KMS-11 (cell line): ENCODE data around the gene PPP1CB.

ENCODE experiments used
- H2AFZ ChIP-seq: fragments of 200-600 bp; sonication (generic); 2 replicates; pipeline ENCODE4 v1.6.1; 2016; ENCODE audit warnings: antibody characterized with exemption, mixed run types, low read depth
- H3K27ac ChIP-seq: fragments of 200-600 bp; sonication (generic); 2 replicates; pipeline ENCODE4 v1.6.1; 2016; ENCODE audit warnings: mild to moderate bottlenecking, mixed run types
- H3K27me3 ChIP-seq: fragments of 200-600 bp; sonication (generic); 2 replicates; pipeline ENCODE4 v1.6.1; 2017; ENCODE audit warnings: mild to moderate bottlenecking, low read depth, mixed run types, moderate library complexity; ENCODE audit not compliant: insufficient read depth
- H3K36me3 ChIP-seq: fragments of 200-600 bp; sonication (generic); 2 replicates; pipeline ENCODE4 v1.6.1; 2017; ENCODE audit warnings: mild to moderate bottlenecking, mixed run types; ENCODE audit not compliant: insufficient read depth
- H3K4me1 ChIP-seq: fragments of 200-600 bp; sonication (generic); 2 replicates; pipeline ENCODE4 v1.6.1; 2016; ENCODE audit warnings: mild to moderate bottlenecking, low read depth, mixed run types; ENCODE audit not compliant: poor library complexity, severe bottlenecking
- H3K4me2 ChIP-seq: fragments of 200-600 bp; sonication (generic); 2 replicates; pipeline ENCODE4 v1.7.0; 2016; ENCODE audit warnings: mild to moderate bottlenecking, mixed run types
- H3K4me3 ChIP-seq: fragments of 200-600 bp; sonication (generic); IDR thresholded peaks from 2 replicates; pipeline ENCODE4 v1.6.1; 2017; ENCODE audit warnings: low read depth, low read length, mixed read lengths; ENCODE audit not compliant: insufficient read depth
- H3K79me2 ChIP-seq: fragments of 200-600 bp; sonication (generic); 2 replicates; pipeline ENCODE4 v1.6.1; 2016; ENCODE audit warnings: low read depth, mixed run types; ENCODE audit not compliant: insufficient read depth
- H3K9ac ChIP-seq: fragments of 200-600 bp; sonication (generic); 2 replicates; pipeline ENCODE4 v1.6.1; 2016; ENCODE audit warnings: mild to moderate bottlenecking, mixed run types
- H4K20me1 ChIP-seq: fragments of 200-600 bp; sonication (generic); 2 replicates; pipeline ENCODE4 v1.6.1; 2016; ENCODE audit warnings: mild to moderate bottlenecking, mixed run types; ENCODE audit not compliant: insufficient read depth
- CTCF ChIP-seq: fragments of 200-600 bp; sonication (generic); conservative IDR thresholded peaks from 2 replicates; pipeline ENCODE4 v1.6.1; 2017; ENCODE audit warnings: low read depth, mild to moderate bottlenecking, antibody characterized with exemption, low read length, moderate library complexity, mixed read lengths

PPP1CB gene

GRCh38 chr2:28713577-28714298 lies 37.9 kb upstream of the PPP1CB start:
- Histone ChIP-seq H3K9ac (no peak overlapping the region), H3K36me3 (no peaks in the 10 kb centered on the region), H3K79me2 (no peaks in the 10 kb centered on the region), H3K27me3 (no peaks in the 10 kb centered on the region), H3K27ac (no peak overlapping the region), H3K4me3 (no peak overlapping the region), H2AFZ (no peak overlapping the region), H3K4me1 (no peaks in the 10 kb centered on the region), H3K4me2 (no peak overlapping the region), H4K20me1 (no peaks in the 10 kb centered on the region)
- no peak for TF ChIP-seq CTCF

DNA sequence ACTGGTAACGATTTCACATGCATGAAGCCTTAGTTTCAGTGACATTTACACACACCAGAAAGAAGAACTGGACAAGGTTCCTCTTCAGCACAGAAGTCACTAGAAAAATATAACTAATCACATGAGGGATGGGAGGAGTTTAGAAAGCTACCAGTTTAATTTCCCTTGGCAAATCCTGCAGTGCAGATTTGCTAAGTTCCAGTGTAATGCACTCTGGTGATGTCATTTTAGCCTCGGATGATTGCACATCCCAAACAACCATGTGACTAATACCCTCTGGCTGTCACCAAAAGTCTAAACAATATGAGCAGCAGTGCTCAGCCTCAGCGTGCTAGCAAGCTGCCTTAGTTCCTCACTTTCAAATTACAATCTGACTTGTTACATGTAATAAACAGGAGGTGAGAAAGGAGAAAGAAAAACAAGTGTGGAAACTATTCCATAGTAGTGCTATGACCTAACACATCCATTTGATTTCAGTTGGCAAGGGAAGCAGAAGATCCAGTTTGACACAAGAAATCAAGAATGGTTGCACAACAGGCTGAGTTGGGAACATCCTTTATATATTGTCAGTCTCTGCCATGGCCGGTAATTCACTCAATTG lies 35.3 kb upstream of the PPP1CB start:
- H3K4me2 ChIP-seq, result no peak overlapping the region
- H3K9ac ChIP-seq, result no peak overlapping the region
- no peak for TF ChIP-seq CTCF
- H3K36me3 ChIP-seq, result no peaks in the 10 kb centered on the region
- no peak overlapping the region for H3K4me3 ChIP-seq
- H3K79me2 ChIP-seq, result no peaks in the 10 kb centered on the region
- H3K4me1 ChIP-seq, result no peaks in the 10 kb centered on the region
- H3K27ac ChIP-seq, result no peak overlapping the region
- H3K27me3 ChIP-seq, result no peaks in the 10 kb centered on the region
- H2AFZ ChIP-seq, result no peak overlapping the region
- H4K20me1 ChIP-seq, result no peaks in the 10 kb centered on the region

DNA sequence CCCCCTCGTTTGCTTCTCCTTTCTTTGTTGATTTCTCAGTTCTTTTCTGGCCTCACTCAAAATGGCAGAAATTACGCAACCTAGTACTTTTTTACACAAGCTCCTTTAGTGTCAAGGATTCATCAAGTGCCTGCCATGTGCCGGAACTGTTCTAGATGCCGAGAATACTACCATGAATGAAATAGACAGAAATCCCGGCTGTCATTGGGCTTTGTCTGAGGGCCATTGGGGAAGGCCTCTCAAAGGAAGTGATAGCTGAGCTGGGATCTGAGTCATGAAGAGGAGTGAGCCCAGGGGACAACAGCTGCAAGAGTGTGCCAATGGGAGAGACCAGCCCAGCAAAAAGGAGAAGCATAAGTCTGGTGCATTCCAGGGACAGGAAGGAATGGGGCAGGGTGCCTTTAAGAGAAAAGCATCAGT lies 34.3 kb upstream of the PPP1CB start:
- Histone ChIP-seq H4K20me1 (no peaks in the 10 kb centered on the region), H3K79me2 (no peaks in the 10 kb centered on the region), H3K4me1 (no peaks in the 10 kb centered on the region), H3K36me3 (no peaks in the 10 kb centered on the region), H3K27me3 (no peaks in the 10 kb centered on the region), H3K4me2 (no peak overlapping the region), H2AFZ (no peak overlapping the region), H3K4me3 (no peak overlapping the region), H3K9ac (no peak overlapping the region), H3K27ac (no peak overlapping the region)
- no peak for TF ChIP-seq CTCF

DNA sequence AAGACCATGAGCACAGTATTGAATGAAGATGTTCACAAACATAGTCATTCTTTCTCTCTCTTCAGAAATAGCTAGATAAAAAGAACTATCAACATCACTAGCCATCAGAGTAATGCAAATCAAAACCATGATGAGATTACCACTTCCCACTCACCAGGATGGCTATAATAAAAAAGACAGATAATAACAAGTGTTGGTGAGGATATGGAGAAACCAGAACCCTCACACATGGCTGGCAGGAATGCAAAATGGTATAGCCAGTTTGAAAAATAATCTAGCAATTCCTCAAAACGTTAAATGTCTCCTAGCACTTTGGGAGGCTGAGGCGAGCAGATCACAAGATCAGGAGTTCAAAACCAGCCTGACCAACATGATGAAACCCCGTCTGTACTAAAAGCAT lies 31.3 kb upstream of the PPP1CB start:
- no peak for TF ChIP-seq CTCF
- no peaks in the 10 kb centered on the region for H3K36me3 ChIP-seq
- no peak overlapping the region for H3K27ac ChIP-seq
- no peak overlapping the region for H3K4me2 ChIP-seq
- no peak overlapping the region for H3K9ac ChIP-seq
- no peak overlapping the region for H3K4me3 ChIP-seq
- H3K4me1 ChIP-seq, result no peaks in the 10 kb centered on the region
- H2AFZ ChIP-seq, result no peak overlapping the region
- no peaks in the 10 kb centered on the region for H3K27me3 ChIP-seq
- H3K79me2 ChIP-seq, result no peaks in the 10 kb centered on the region
- H4K20me1 ChIP-seq, result no peaks in the 10 kb centered on the region
